Left colon (tissue), 2 donors: ENCODE measurements around the gene NAP1L4. TPM values are rescaled to one million over a fixed set of nuclear protein-coding genes. Genes with fewer than 3 reads are reported as not detected.

Experiments used
- ATAC-seq: fragments of 200-7000 bp; cut with Tn5 transposase; one replicate; pipeline ENCODE4 v1.9.1; 2020; ENCODE audit warnings: mild to moderate bottlenecking, moderate library complexity
- DNase-seq, 2 donors: peaks; one replicate each; pipeline ENCODE4 v3.0.0-alpha.2; 2020
- intact Hi-C, 2 donors: fragments of 100-400 bp; cut with DNase I in 1 of 2; cut with micrococcal nuclease in 1 of 2; formaldehyde crosslinking; loops; one replicate each; pipeline versions ENCODE4 v1.11.2 to v1.14.0; 2022; cut with DNase I, micrococcal nuclease
- total RNA-seq, 2 donors: library from RNA; stranded (reverse); fragmentation: NEBNext Ultra II Directional; extraction: Animal tissue kit (Norgen Biotek cat#: 25700); gene quantifications; one replicate each; pipeline ENCODE4 v1.2.1, GENCODE V29; 2021
- donor health status: DM: no; HTN: no; CAD: no.
- donor health status: DM: yes; HTN: yes; CAD: no.

The NAP1L4 gene
- total RNA-seq, 2 donors from 2014 or later, result 88.8 to 103 TPM

- DNase-seq, result no peak
- no peak for ATAC-seq
- intact Hi-C loops, result no loop called here
Measured at GRCh38 chr11:2976294-2977063, 15.7 kb downstream of the NAP1L4 start.

DNA sequence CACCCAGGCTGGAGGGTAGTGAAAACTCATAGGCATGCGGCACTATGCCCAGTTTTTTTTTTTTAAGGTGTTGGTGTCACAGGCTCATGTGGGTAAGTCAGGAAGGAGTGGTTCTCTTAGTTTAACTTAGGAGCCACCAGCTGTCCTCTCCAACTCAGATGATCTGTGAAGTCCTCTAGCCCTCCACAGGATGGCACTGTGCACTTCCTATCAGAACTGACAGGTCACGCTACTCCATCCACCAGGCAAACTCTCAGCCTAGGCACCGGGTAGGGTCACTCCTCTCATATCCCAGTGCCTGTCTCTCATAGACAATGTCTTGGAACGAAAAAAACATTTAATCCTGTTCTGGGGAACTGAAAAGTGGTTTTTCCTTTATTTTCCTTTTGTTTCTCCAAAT is 16.5 kb downstream of the NAP1L4 start:
- intact Hi-C loops, result no loop called here
- ATAC-seq (peak; percentile 90), DNase-seq (peak in 1 of 2 donors; percentile 28)

DNA sequence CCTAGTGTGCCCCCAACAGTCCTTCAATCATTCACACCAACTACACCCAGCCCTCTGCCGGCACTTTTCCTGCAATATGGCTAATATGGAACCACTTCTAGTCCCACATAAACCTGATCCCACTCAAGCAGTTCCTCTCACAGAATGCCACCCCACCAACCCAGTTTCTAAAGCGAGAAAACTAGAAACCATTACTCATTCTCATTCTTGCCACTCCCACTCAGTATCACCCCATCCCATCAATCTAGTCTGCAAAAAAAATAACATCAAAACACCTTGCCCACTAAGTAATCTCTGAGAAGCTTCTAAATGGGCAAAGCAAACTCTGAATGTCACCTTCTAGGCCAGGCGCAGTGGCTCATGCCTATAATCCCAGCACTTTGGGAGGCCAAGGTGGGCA is 17.9 kb downstream of the NAP1L4 start:
- no peak for DNase-seq
- intact Hi-C loops, result no loop called here
- ATAC-seq, result no peak

- ATAC-seq (no peak), DNase-seq (no peak)
- intact Hi-C loops, result no loop called here
Measured at GRCh38 chr11:2968341-2968900, 23.7 kb downstream of the NAP1L4 start.

- intact Hi-C loops, result no loop called here
- ATAC-seq, result peak; percentile 14
Measured at GRCh38 chr11:2964782-2965181, 27.3 kb downstream of the NAP1L4 start.

DNA sequence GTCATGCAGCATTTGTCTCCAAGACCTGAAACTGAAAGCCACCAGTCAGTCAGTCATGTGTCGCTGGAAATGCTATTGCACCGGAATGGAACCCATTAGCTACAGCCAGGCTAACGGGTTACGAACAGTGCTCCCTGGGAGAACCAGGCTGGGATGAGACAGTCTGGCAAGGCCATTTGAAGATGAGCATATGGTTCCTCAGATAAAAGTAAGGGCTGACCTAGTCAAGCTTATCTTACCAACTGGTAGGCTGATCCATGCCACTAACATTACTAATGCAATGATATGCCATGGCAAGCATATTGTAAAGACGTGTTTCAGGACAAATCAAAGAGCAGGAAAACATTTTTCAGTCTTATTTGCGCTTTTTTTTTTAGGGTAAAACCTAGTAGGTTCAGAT is 28.4 kb downstream of the NAP1L4 start:
- no peak for ATAC-seq

More at GRCh38 chr11:2964782-2965181, 27.3 kb downstream of the NAP1L4 start:
- DNase-seq, result no peak

GRCh38 chr11:2963112-2963754 is 28.9 kb downstream of the NAP1L4 start:
- ATAC-seq, result no peak
- intact Hi-C loops, result no loop called here
- DNase-seq, result no peak

More for the DNA sequence above, 28.4 kb downstream of the NAP1L4 start:
- intact Hi-C loops, result no loop called here
- DNase-seq, result no peak

GRCh38 chr11:2961080-2961479 is 31.0 kb downstream of the NAP1L4 start:
- DNase-seq, result no peak
- intact Hi-C loops, result no loop called here
- no peak for ATAC-seq

DNA sequence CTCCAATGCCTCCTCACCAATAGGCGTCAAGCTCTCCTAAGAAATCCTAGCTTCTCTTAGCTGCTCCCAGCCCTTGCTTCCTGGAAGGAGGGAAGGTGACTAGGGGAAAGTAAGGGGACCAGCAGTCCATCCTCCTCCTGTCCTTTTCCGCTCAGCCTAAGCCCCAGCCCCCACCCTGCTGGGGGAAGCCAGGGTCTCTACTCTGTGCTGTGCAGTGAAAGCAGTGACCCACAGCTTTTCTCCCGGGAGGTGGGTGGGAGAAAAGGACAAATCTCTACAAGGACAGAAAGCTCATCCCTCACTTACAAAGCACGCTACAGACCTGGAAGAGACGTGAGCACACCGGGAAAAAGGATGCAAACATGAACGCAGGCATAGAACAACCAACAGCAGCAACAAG is 32.0 kb downstream of the NAP1L4 start:
- ATAC-seq, result no peak
- intact Hi-C loops, result no loop called here
- DNase-seq, result no peak

- no peak for ATAC-seq
- intact Hi-C loops, result no loop called here
- DNase-seq, result no peak
Measured at GRCh38 chr11:2958251-2958650, 33.9 kb downstream of the NAP1L4 start.

DNA sequence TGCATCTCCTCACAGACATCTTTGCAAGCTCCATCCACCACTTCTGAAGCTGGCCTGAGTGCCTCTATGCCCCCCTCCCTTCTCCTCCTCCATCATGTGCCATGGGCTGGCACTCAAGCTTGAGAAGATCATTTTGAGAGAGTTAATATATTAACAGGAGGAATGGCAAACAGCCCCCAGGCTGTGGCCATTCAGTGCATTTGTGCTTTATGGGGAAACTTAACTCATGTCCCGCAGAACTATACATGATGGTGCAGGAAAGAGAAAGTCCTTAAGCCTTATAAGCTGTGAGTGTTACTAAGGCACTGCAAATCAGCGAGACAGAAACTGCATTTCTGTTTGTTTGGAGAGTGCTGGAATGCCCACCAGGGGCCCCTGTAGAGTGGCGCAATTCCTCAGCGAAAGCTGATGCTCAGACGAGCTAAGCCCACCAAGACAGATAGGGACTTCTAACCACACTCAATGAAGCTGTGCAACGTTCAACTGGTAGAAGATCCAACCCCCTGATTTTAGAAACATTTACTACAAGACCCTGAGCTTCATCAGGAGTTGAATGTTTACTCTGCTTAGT is 36.1 kb downstream of the NAP1L4 start:
- no peak for DNase-seq
- no peak for ATAC-seq
- intact Hi-C loops, result no loop called here

DNA sequence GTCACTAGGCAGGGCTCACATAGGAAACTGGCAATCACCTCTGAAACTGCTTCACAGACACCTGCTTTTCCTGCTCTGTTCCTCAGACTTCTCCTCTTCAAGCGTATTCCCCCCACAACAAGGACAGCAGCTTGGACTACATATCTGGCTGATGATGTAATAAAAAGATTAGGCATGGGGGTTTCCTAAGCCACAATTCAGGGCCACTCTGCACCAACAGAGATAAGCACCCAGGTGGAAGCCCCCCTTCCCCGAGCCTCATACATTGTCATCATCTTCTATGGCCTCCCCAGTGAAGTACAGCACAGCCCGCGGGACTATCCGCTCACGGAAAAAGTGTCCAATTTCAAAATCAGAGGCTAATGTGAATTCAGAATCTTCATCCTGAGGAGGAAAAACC is 37.9 kb downstream of the NAP1L4 start:
- intact Hi-C loops, result no loop called here
- ATAC-seq, result no peak

DNA sequence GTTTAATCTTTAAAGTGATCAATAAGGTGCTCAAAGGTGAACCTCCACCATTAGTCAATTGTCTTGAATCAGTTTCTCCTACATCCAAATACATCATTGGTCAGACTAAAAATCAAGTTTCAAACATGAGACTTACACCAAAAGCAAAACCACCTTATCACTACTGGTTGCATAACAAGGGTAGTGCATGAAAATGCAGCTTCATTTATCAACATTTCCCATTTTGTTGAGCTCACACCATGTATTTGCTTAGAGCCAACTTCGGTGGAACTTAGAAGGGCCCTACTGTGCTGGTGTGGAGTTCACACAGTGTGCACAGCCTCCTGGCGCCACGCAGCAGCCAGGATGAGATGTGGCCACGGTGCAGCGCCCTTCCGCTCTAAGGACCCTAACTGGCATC is 39.8 kb downstream of the NAP1L4 start:
- intact Hi-C loops, result no loop called here
- DNase-seq, result no peak
- ATAC-seq, result no peak

More for the DNA sequence above, 37.9 kb downstream of the NAP1L4 start:
- DNase-seq, result no peak

- ATAC-seq (no peak), DNase-seq (no peak)
- intact Hi-C loops, result no loop called here
Measured at GRCh38 chr11:2951231-2952110, 40.7 kb downstream of the NAP1L4 start.

DNA sequence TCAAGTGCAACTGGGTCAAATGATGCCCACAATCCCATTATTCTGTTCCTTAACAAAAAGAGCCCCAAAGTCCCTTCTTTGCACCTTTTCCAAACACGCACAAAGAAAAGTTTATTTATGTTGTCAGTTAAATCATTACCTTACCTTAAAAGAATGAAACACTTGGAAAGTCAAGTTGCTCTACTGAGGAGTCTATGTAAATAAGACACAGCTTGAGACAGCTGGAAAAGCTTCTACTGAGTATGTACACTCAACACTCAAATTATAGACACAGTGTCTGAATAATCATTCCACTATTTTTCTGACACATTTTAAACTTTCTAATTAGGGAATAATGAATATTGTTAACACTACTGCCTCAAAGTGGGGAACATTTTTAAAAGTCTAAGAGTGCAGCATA is 41.3 kb downstream of the NAP1L4 start:
- DNase-seq (no peak), ATAC-seq (no peak)
- intact Hi-C loops, result no loop called here

GRCh38 chr11:2949920-2950319 is 42.2 kb downstream of the NAP1L4 start:
- DNase-seq, result no peak

DNA sequence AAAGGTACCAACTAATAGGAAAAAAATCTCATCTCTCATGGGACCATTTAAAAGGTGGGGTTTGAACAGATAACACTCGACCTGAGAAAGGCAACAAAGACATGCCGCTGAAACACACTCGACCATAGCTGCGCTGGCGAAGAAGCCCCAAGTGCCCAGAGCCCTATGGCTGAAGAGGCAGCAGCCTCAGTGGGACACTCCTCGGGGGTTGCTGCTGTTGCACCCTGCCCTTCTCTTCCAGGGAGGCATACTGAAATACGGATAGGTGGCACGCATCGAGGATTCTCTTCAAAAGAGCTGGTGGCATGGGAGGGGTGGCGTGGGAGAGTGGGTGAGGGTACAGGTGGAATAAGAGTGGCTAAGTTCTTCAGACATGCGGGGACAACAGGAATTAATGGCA is 44.4 kb downstream of the NAP1L4 start:
- no peak for DNase-seq
- intact Hi-C loops, result no loop called here
- no peak for ATAC-seq

More at GRCh38 chr11:2949920-2950319, 42.2 kb downstream of the NAP1L4 start:
- intact Hi-C loops, result no loop called here
- no peak for ATAC-seq

GRCh38 chr11:2945757-2946287 is 46.3 kb downstream of the NAP1L4 start:
- intact Hi-C loops, result no loop called here
- ATAC-seq, result no peak
- no peak for DNase-seq
